DOHH2 (cell line): ENCODE data around the gene SLA2.
"Not testable (repeated sequence)": the region's sequence is repeated elsewhere in the genome, so short reads cannot be mapped to it uniquely, and the experiment has no call there.

Experiments used
- H3F3A ChIP-seq: fragments of 200-600 bp; sonication (generic), shearing (Covaris generic); 2 replicates; pipeline ENCODE4 v1.6.0; 2016; ENCODE audit warnings: antibody characterized with exemption, mild to moderate bottlenecking; ENCODE audit not compliant: control insufficient read depth, insufficient read depth
- H3K27ac ChIP-seq: fragments of 200-600 bp; sonication (generic); 2 replicates; pipeline ENCODE4 v1.5.1; 2014; ENCODE audit warnings: low read depth, mild to moderate bottlenecking, low read length, moderate library complexity
- H3K27me3 ChIP-seq: fragments of 200-600 bp; sonication (generic); 2 replicates; pipeline ENCODE4 v1.6.1; 2014; ENCODE audit warnings: mild to moderate bottlenecking, low read length, mixed read lengths; ENCODE audit not compliant: control insufficient read depth
- H3K36me3 ChIP-seq: fragments of 200-600 bp; sonication (generic); 2 replicates; pipeline ENCODE4 v1.6.1; 2014; ENCODE audit warnings: mild to moderate bottlenecking, low read length, moderate library complexity, mixed read lengths; ENCODE audit not compliant: control insufficient read depth
- H3K4me1 ChIP-seq: fragments of 200-600 bp; sonication (generic); 2 replicates; pipeline ENCODE4 v1.6.1; 2014; ENCODE audit warnings: mild to moderate bottlenecking, low read length, mixed read lengths; ENCODE audit not compliant: control insufficient read depth
- H3K4me2 ChIP-seq: fragments of 200-600 bp; sonication (generic); 2 replicates; pipeline ENCODE4 v1.6.0; 2014; ENCODE audit warnings: mild to moderate bottlenecking, low read length, moderate library complexity
- H3K4me3 ChIP-seq: fragments of 200-600 bp; sonication (generic); 2 replicates; pipeline ENCODE4 v1.5.1; 2014; ENCODE audit warnings: mild to moderate bottlenecking, low read length, mixed read lengths
- H3K79me2 ChIP-seq: fragments of 200-600 bp; sonication (generic); 2 replicates; pipeline ENCODE4 v1.6.1; 2014; ENCODE audit warnings: mild to moderate bottlenecking, low read length, mixed read lengths; ENCODE audit not compliant: control insufficient read depth
- H3K9me2 ChIP-seq: fragments of 200-600 bp; sonication (generic); replicated peaks from 2 replicates; pipeline ENCODE4 v1.6.1; 2014; ENCODE audit warnings: mild to moderate bottlenecking, low read length, mixed read lengths; ENCODE audit not compliant: control insufficient read depth
- H3K9me3 ChIP-seq: fragments of 200-600 bp; sonication (generic); 2 replicates; pipeline ENCODE4 v1.6.1; 2014; ENCODE audit warnings: antibody characterized with exemption, low read length, mixed read lengths; ENCODE audit not compliant: control insufficient read depth, insufficient read depth
- H4K20me1 ChIP-seq: fragments of 200-600 bp; sonication (generic); 2 replicates; pipeline ENCODE4 v1.6.0; 2014; ENCODE audit warnings: low read depth, mild to moderate bottlenecking, antibody characterized with exemption, low read length, moderate library complexity; ENCODE audit not compliant: control insufficient read depth, insufficient read depth
- EZH2phosphoT487 ChIP-seq: fragments of 200-600 bp; sonication (generic); IDR thresholded peaks from 2 replicates; pipeline ENCODE4 v1.6.1; 2017; ENCODE audit warnings: borderline replicate concordance, mild to moderate bottlenecking, antibody characterized with exemption, low read length, moderate library complexity, mixed read lengths
- TF ChIP-seq, protein P1 (sequence below): fragments of 200-600 bp; sonication (generic); IDR thresholded peaks from one replicate; pipeline ENCODE4 v1.5.1; 2014; ENCODE audit warnings: antibody characterized with exemption, mild to moderate bottlenecking, low read depth, low read length; ENCODE audit not compliant: poor library complexity, severe bottlenecking

SLA2 gene

DNA sequence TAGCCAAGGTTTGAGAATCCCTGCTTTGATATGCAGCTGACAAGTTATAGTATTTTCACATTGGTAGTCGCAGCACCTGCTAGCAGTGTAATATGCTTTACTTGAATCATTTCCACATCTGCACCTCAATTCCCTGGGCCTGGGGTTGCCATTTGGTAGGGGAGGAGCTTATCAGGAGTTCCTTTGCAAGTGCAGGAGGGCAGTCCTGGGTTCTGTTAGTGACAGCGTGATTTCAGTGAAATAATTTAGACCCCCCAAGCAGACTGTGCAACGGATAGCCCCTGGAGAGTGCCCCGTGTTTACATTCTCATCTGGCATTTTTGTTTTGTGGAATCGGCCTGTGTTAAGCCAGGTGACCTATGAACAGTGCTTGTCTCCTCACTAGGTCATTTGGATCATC is 34.4 kb downstream of the SLA2 start:
- Histone ChIP-seq H4K20me1 (peaks cover 3% of the 10 kb centered on the region; the same call in 1 of the 2 replicates), H3K27me3 (no peaks in the 10 kb centered on the region), H3K4me2 (no peak overlapping the region), H3K9me2 (no peaks in the 10 kb centered on the region), H3K36me3 (peaks cover 73% of the 10 kb centered on the region), H3K9me3 (no peaks in the 10 kb centered on the region), H3K27ac (no peak overlapping the region), H3F3A (peaks cover 4% of the 10 kb centered on the region; the same call in 1 of the 2 replicates), H3K4me1 (peaks cover 8% of the 10 kb centered on the region), H3K4me3 (no peak overlapping the region), H3K79me2 (peaks cover 33% of the 10 kb centered on the region)
- TF ChIP-seq, protein P1, sequence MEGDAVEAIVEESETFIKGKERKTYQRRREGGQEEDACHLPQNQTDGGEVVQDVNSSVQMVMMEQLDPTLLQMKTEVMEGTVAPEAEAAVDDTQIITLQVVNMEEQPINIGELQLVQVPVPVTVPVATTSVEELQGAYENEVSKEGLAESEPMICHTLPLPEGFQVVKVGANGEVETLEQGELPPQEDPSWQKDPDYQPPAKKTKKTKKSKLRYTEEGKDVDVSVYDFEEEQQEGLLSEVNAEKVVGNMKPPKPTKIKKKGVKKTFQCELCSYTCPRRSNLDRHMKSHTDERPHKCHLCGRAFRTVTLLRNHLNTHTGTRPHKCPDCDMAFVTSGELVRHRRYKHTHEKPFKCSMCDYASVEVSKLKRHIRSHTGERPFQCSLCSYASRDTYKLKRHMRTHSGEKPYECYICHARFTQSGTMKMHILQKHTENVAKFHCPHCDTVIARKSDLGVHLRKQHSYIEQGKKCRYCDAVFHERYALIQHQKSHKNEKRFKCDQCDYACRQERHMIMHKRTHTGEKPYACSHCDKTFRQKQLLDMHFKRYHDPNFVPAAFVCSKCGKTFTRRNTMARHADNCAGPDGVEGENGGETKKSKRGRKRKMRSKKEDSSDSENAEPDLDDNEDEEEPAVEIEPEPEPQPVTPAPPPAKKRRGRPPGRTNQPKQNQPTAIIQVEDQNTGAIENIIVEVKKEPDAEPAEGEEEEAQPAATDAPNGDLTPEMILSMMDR: no peak
- no peak for TF ChIP-seq EZH2phosphoT487

DNA sequence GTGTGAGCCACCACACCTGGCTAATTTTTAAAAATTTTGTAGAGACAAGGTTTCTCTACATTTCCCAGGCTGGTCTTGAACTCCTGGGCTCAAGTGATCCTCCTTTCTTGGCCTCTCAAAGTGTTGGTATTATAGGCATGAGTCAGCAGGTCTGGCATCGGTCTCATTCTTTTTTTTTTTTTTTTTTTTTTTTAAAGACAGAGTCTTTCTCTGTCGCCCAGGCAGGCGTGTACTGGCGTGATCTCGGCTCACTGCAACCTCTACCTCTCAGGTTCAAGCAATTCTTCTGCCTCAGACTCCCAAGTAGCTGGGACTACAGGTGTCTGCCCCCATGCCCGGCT is 37.6 kb downstream of the SLA2 start:
- Histone ChIP-seq H3K36me3 (peaks cover 62% of the 10 kb centered on the region), H3K79me2 (peaks cover 43% of the 10 kb centered on the region), H3F3A (peaks cover 12% of the 10 kb centered on the region), H3K4me1 (peaks cover 23% of the 10 kb centered on the region), H4K20me1 (peaks cover 10% of the 10 kb centered on the region)
- not testable (repeated sequence) for H3K9me2 ChIP-seq, H3K4me2 ChIP-seq, H3K4me3 ChIP-seq, H3K27ac ChIP-seq, H3K27me3 ChIP-seq, H3K9me3 ChIP-seq

DNA sequence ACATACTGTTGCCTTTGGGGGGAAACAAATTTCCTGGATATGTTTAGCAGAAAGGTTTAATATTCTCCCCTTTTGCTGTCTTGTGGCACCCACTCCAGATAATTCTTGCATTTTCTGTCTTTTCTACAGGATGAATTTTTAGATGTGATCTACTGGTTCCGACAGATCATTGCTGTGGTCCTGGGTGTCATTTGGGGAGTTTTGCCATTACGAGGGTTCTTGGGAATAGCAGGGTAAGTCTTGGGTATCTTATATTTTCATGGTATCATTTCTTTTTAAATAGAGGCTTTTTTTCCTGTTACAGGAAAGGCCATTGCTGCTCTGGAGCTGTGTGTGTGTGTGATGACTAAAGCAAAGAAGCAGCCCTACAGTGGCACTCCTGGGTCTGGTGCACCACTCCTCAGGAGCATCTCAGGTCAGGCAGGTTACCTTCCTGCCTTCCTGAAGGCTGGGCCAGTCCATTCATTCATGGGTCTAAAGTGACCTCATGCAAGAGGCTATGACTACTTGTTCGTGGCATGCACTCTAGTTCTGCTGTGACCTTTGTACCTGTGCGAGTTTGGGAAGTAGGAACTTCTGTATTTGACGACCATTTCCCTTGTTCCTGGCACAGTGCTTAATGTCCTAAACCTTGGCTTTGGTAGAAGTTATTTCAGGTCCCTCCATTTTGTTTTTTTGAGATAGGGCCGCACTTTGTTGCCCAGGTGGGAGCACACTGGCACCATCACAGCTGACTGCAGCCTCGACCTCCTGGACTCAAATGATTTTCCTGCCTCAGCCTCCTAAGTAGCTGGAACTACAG is 38.2 kb downstream of the SLA2 start:
- peaks cover 56% of the 10 kb centered on the region for H3K36me3 ChIP-seq
- no peaks in the 10 kb centered on the region for H3K9me3 ChIP-seq
- peaks cover 23% of the 10 kb centered on the region for H3K4me1 ChIP-seq
- H3K9me2 ChIP-seq: no peaks in the 10 kb centered on the region
- H3K79me2 ChIP-seq: peaks cover 43% of the 10 kb centered on the region
- H3K27me3 ChIP-seq: no peaks in the 10 kb centered on the region
- H3K27ac ChIP-seq: no peak overlapping the region
- peak overlapping the region; percentile 71 for H3K4me2 ChIP-seq
- peaks cover 12% of the 10 kb centered on the region for H3F3A ChIP-seq
- H3K4me3 ChIP-seq: peak overlapping the region; percentile 97
- peaks cover 10% of the 10 kb centered on the region for H4K20me1 ChIP-seq
- no peak for TF ChIP-seq EZH2phosphoT487
- TF ChIP-seq, protein P1: no peak
